Stomach smooth muscle (tissue), 2 donors: Measurements from ENCODE around the gene DPF3.

ENCODE experiments used
- H3K27ac ChIP-seq: one replicate; pipeline ENCODE4 v1.7.0; 2013; ENCODE audit warnings: mild to moderate bottlenecking, low read length, inconsistent platforms
- H3K27me3 ChIP-seq, 2 donors: one replicate each; pipeline ENCODE4 v1.7.0; 2013; ENCODE audit warnings: low read length in 2 of 2; ENCODE audit not compliant: insufficient read depth in 2 of 2, control insufficient read depth in 1 of 2
- H3K36me3 ChIP-seq, 2 donors: one replicate each; pipeline ENCODE4 v1.7.0; 2013; ENCODE audit warnings: low read length in 2 of 2; ENCODE audit not compliant: control insufficient read depth in 2 of 2, insufficient read depth in 2 of 2
- H3K4me1 ChIP-seq: one replicate; pipeline ENCODE4 v1.7.0; 2013; ENCODE audit warnings: low read length; ENCODE audit not compliant: control insufficient read depth, insufficient read depth
- H3K4me3 ChIP-seq, 2 donors: one replicate each; pipeline ENCODE4 v1.7.0; 2013; ENCODE audit warnings: low read length in 2 of 2
- H3K9ac ChIP-seq, 2 donors: one replicate each; pipeline ENCODE4 v1.7.0; 2013; ENCODE audit warnings: low read length in 2 of 2, mild to moderate bottlenecking in 1 of 2
- H3K9me3 ChIP-seq, 2 donors: one replicate each; pipeline ENCODE4 v1.7.0; 2013; ENCODE audit warnings: low read length in 2 of 2; ENCODE audit not compliant: control insufficient read depth in 2 of 2
- donor health status: healthy.
- donor health status: Pancreatic carcinoma.

Gene DPF3

DNA sequence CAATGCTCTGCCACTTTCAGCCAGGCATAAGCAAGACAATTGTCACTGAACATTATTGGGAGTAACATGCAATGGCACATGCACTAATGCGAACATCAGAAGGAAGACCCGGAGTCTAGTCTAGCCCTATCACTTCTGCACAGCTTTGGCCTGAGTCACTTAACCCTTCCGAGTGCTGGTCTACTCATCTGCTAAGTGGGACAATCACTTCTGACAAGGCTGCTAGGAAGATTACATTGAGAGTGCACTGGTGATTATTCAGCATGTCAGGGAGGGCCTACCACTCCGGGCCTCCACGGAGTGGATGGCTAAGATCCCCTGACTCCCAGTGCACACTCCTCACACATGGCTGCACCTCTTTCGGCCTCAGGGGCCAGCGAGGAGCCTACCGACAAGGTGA lies 240.9 kb downstream of the DPF3 start:
- Histone ChIP-seq H3K36me3 (no peaks in the 10 kb centered on the region), H3K4me1 (peaks cover 2% of the 10 kb centered on the region), H3K9ac (no peak overlapping the region), H3K27me3 (no peaks in the 10 kb centered on the region), H3K9me3 (no peaks in the 10 kb centered on the region), H3K4me3 (no peak overlapping the region), H3K27ac (no peak overlapping the region)

GRCh38 chr14:72652179-72652578 lies 241.7 kb downstream of the DPF3 start:
- Histone ChIP-seq H3K27me3 (no peaks in the 10 kb centered on the region), H3K4me3 (no peak overlapping the region), H3K9me3 (no peaks in the 10 kb centered on the region), H3K4me1 (peaks cover 2% of the 10 kb centered on the region), H3K27ac (no peak overlapping the region), H3K9ac (no peak overlapping the region), H3K36me3 (no peaks in the 10 kb centered on the region)

DNA sequence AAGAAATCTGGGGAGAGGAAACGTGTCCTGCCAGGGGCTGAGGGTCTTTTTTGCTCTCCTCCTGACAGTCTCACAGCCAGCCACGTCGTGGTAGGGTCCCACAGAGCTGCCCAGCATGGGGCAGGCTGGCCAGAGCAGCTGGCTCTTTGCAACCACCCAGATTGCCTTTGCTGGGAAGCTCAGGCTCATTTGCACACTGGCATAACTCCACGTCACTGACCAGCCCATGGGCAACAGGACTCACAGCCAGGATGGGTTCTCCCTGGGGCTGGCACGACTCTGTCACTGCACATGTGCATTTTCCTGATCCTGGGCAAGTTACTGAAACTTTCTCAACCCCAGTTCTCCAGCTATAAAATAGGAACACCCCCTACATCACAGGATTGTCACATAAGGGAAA lies 242.2 kb downstream of the DPF3 start:
- H3K27me3 ChIP-seq: no peaks in the 10 kb centered on the region
- H3K4me3 ChIP-seq: no peak overlapping the region
- no peaks in the 10 kb centered on the region for H3K36me3 ChIP-seq
- H3K4me1 ChIP-seq: peaks cover 2% of the 10 kb centered on the region
- no peak overlapping the region for H3K27ac ChIP-seq
- no peaks in the 10 kb centered on the region for H3K9me3 ChIP-seq
- no peak overlapping the region for H3K9ac ChIP-seq

GRCh38 chr14:72651081-72651480 lies 242.8 kb downstream of the DPF3 start:
- H3K27ac ChIP-seq: no peak overlapping the region
- H3K9ac ChIP-seq: no peak overlapping the region
- H3K27me3 ChIP-seq: no peaks in the 10 kb centered on the region
- H3K36me3 ChIP-seq: no peaks in the 10 kb centered on the region
- no peak overlapping the region for H3K4me3 ChIP-seq
- no peaks in the 10 kb centered on the region for H3K9me3 ChIP-seq
- H3K4me1 ChIP-seq: peaks cover 2% of the 10 kb centered on the region

GRCh38 chr14:72649603-72650227 lies 244.2 kb downstream of the DPF3 start:
- Histone ChIP-seq H3K4me3 (no peak overlapping the region), H3K9ac (no peak overlapping the region)

GRCh38 chr14:72647782-72648181 lies 246.1 kb downstream of the DPF3 start:
- Histone ChIP-seq H3K27ac (no peak overlapping the region), H3K4me1 (peaks cover 7% of the 10 kb centered on the region), H3K9me3 (no peaks in the 10 kb centered on the region), H3K36me3 (no peaks in the 10 kb centered on the region), H3K27me3 (no peaks in the 10 kb centered on the region), H3K4me3 (no peak overlapping the region), H3K9ac (no peak overlapping the region)

More at GRCh38 chr14:72649603-72650227, 244.2 kb downstream of the DPF3 start:
- no peaks in the 10 kb centered on the region for H3K27me3 ChIP-seq
- H3K36me3 ChIP-seq: no peaks in the 10 kb centered on the region
- peaks cover 2% of the 10 kb centered on the region for H3K4me1 ChIP-seq
- no peak overlapping the region for H3K27ac ChIP-seq
- H3K9me3 ChIP-seq: no peaks in the 10 kb centered on the region

DNA sequence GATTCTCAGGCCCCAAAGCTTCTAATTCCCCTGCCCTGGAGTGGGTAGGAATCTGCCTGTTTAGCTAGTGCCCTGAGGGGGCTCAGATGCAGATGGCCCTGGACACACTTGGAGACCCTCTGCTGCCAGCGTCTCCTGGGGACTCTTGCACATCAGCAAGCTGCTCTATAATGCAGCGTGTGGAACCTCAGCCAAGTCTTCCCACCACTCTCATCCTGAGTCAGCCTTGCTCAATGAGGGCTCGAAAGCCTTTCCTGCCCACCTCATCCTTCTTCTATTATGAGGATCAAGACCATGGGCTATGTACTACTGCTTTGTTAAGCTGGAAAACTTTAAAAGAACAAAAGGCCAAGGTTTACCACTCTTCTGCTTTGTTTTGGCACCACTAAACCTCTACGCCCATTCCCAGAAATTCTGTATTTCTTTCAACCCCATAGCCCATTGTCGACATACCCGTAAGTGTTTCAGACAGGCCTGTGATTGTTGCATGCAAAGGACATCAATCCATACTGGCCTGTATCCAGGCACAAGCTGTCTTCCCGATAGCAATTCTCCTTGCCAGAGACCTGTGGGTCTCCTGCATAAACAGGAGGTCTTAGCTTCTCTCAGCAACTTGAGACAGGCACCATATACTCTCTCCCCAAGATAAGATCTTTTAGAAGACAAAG lies 246.9 kb downstream of the DPF3 start:
- Histone ChIP-seq H3K27me3 (no peaks in the 10 kb centered on the region), H3K4me1 (peaks cover 7% of the 10 kb centered on the region), H3K27ac (no peak overlapping the region), H3K4me3 (no peak overlapping the region), H3K9me3 (peaks cover 0 to 5% of the 10 kb centered on the region in 2 donors), H3K9ac (no peak overlapping the region), H3K36me3 (no peaks in the 10 kb centered on the region)

DNA sequence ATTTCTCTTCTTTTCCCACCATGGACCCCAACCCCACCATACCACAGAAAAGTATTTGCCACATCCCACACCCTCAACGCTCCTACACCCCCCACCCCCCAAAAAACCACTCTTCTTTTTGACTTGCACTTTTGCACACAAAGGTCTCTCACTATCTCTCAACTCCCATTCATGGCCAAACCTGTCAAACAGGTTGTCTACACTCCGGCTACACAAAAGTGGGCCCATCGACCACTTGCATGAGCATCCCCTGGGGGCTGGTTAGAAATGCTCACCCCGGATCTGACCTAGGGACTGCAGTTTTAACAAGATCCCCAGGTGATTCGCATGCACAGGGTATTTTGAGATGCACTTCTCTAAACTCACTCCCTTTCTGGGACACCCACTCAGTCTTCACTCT lies 248.2 kb downstream of the DPF3 start:
- Histone ChIP-seq H3K36me3 (no peaks in the 10 kb centered on the region), H3K9me3 (peaks cover 0 to 10% of the 10 kb centered on the region in 2 donors), H3K27ac (no peak overlapping the region), H3K27me3 (no peaks in the 10 kb centered on the region), H3K9ac (no peak overlapping the region), H3K4me3 (no peak overlapping the region), H3K4me1 (peaks cover 5% of the 10 kb centered on the region)

GRCh38 chr14:72644758-72645489 lies 249.0 kb downstream of the DPF3 start:
- Histone ChIP-seq H3K36me3 (no peaks in the 10 kb centered on the region), H3K9me3 (peaks cover 0 to 10% of the 10 kb centered on the region in 2 donors), H3K9ac (no peak overlapping the region)

GRCh38 chr14:72644038-72644437 lies 249.9 kb downstream of the DPF3 start:
- Histone ChIP-seq H3K4me1 (peaks cover 5% of the 10 kb centered on the region), H3K36me3 (no peaks in the 10 kb centered on the region), H3K4me3 (no peak overlapping the region), H3K9ac (no peak overlapping the region), H3K9me3 (peaks cover 0 to 10% of the 10 kb centered on the region in 2 donors), H3K27ac (no peak overlapping the region), H3K27me3 (no peaks in the 10 kb centered on the region)

More at GRCh38 chr14:72644758-72645489, 249.0 kb downstream of the DPF3 start:
- Histone ChIP-seq H3K27me3 (no peaks in the 10 kb centered on the region), H3K4me1 (peaks cover 5% of the 10 kb centered on the region), H3K4me3 (no peak overlapping the region), H3K27ac (no peak overlapping the region)
